ENCODE data around the gene COA6.
A peak's percentile ranks its signal among the peaks of the same experiment; 100 is the strongest.
"Not testable (repeated sequence)": the region's sequence is repeated elsewhere in the genome, so short reads cannot be mapped to it uniquely, and the experiment has no call there.

COA6 gene

DNA sequence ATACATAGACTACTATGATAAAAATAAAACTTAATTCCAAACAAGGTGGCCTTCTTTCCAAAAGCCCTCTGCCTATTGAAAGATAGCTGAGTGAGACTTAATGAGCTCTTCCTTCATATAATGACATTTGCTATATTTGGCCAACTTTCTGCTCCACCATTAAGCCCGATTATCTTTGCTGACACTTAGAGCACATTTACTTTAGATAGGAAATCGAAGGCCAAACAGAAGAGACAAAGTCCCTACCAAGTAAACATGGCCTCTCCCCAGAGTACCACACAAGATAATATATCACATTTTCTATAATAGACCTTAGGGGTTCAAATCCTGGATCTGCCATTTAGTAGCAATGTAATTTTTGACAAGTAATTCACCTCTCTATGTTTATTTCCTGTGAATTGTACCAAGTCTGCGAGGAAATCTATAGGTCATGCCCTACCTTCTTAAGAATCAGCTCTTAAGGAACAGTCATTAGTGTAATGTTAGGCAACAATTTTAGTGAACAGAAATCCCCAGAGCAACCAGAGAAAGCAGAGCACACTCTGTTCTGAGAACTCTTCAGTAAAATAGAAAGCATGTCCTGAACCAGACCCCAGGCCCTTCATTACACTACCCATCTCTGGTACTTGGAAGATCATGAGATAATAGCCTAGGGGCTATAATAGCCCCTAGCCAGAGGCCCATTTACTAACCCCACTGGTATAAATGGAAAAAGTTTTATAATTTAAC lies 17.3 kb upstream of the COA6 start:
- H3K27ac ChIP-seq, result no peak overlapping the region
- no peak overlapping the region for H3K4me3 ChIP-seq
- TF ChIP-seq, protein P1, sequence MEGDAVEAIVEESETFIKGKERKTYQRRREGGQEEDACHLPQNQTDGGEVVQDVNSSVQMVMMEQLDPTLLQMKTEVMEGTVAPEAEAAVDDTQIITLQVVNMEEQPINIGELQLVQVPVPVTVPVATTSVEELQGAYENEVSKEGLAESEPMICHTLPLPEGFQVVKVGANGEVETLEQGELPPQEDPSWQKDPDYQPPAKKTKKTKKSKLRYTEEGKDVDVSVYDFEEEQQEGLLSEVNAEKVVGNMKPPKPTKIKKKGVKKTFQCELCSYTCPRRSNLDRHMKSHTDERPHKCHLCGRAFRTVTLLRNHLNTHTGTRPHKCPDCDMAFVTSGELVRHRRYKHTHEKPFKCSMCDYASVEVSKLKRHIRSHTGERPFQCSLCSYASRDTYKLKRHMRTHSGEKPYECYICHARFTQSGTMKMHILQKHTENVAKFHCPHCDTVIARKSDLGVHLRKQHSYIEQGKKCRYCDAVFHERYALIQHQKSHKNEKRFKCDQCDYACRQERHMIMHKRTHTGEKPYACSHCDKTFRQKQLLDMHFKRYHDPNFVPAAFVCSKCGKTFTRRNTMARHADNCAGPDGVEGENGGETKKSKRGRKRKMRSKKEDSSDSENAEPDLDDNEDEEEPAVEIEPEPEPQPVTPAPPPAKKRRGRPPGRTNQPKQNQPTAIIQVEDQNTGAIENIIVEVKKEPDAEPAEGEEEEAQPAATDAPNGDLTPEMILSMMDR (IDR thresholded peaks at IDR 0.05), result no peak

DNA sequence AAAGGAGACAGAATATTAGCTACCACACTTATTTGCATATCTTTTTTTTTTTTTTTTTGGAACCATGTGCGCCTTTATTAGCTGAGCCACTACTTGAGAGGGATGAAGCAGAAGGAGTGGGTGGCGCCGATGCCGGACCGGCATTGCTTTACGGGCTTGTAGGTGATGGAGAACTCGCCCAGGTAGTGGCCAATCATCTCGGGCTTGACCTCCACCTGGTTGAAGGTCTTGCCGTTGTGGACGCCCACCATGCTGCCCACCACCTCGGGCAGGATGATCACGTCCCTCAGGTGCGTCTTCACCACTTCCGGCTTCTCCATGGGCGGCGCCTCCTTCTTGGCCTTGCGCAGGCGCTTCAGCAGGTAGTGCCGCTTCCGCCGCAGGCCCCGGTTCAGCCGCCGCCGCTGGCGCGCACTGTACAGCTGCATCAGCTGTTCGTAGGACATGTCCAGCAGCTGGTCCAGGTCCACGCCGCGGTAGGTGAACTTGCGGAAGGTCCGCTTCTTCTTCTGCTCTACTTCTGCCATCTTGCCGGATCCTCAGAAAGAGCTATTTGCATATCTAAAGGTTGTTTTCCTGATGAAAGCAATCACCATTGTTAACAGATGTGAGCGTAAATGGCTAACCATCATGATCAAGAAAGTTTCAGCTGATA lies 16.5 kb upstream of the COA6 start:
- H3K27ac ChIP-seq; DNase-seq (ENCODE audit: low spot score): not testable (repeated sequence)
- peak overlapping the region; percentile 23 for H3K4me3 ChIP-seq

More for the DNA sequence above, 17.3 kb upstream of the COA6 start:
- no peak for DNase-seq (ENCODE audit: low spot score)

DNA sequence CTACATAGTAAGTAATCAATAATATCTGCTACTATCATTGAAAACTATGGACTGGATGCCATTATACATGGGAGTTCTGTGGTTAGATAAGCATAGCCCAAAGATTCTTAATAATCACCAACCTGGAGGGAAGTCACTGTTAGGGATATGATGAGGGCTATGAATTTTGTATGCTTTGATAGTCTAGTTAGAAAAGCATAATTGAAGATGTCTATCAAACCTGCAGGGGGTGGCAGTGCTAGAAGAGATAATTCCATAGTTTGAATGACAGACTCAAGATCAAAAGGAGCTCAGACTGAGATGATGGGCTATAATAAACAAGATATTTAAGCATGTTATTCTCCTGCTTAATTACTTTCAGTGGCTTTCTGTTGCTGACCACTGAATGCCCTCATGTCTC lies 15.4 kb upstream of the COA6 start:
- H3K4me3 ChIP-seq, result no peak overlapping the region
- no peak for DNase-seq (ENCODE audit: low spot score)
- no peak overlapping the region for H3K27ac ChIP-seq
- TF ChIP-seq, protein P1 (IDR thresholded peaks at IDR 0.05), result no peak

DNA sequence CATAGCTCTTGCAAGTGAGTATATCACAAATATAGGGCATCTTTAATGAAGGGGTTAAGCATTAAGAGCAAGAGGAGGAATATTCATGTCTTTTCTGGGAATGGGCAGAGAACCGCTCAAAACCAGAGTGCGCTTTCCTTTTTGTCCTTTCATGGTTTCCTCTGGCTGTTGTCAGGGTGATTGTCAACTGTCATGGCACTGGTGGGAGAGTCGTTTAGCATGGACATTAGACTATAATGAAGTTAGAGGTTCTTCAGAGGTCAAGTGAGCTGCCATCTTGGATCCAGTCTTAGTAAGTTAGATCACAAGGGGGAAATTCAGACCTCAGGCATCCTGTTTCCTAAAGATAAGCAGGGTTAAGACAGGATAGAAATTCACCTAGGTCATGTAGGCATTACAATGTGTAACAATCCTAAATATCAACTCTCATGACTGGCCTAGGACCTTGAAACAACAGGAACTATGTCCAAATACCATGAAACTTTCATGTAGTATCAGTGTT lies 12.1 kb upstream of the COA6 start:
- H3K4me3 ChIP-seq, result no peak overlapping the region
- no peak overlapping the region for H3K27ac ChIP-seq
- TF ChIP-seq, protein P1 (IDR thresholded peaks at IDR 0.05), result no peak
- DNase-seq (ENCODE audit: low spot score), result no peak

DNA sequence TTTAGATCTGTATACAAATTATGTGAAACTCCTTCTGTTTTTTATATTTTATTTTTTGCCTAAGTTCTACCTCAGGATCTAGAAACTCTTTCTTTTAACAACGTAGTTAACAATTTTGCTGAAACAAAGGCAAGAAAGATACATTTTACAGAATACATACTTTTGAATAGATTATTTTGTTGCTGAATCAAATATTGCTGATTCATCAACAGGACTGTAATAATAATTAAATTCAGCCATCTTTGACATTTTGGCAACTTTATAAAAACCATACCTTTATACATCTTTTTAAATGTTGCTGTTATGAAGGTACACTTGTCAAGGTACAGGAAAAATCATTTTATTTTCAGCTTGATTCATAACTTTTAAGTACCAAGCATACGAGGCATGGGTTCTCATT lies 10.7 kb upstream of the COA6 start:
- DNase-seq (ENCODE audit: low spot score), result no peak
- TF ChIP-seq, protein P1 (IDR thresholded peaks at IDR 0.05), result no peak
- H3K4me3 ChIP-seq, result no peak overlapping the region
- H3K27ac ChIP-seq, result no peak overlapping the region

DNA sequence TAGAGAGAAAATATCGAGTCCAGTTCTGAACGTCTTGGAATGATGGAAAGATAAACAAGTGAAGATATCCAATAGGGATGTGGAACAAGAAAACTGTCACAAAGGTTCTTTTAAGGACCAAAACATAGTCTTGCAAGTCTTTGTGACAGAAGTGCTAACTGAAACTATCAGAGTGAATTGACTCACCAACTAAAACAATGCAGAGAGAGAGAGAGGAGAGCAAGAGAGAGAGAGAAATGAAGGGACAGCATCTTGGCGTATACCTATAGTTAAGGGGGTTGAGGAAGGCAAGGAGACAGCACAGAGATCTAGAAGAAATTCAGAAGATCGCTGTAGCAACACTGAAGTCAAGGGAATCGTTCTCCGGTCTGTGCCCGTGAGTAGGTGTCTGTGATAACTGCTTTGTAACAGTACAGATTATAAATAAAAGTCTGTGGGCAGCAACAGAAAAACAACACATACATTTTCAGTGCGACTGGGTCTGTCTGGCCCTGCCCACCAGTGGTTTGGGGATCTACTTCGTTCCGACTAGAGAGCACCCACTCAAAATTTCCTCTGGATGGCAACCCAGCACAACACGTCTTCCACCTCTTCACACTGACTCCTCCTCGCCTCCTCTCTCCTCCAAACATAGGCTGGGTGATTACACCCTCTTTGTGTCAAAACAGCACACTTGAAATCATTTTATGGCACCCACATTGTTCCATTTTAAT lies 4.8 kb upstream of the COA6 start:
- no peak for DNase-seq (ENCODE audit: low spot score)
- H3K27ac ChIP-seq, result no peak overlapping the region
- TF ChIP-seq, protein P1 (IDR thresholded peaks at IDR 0.05), result no peak
- no peak overlapping the region for H3K4me3 ChIP-seq

DNA sequence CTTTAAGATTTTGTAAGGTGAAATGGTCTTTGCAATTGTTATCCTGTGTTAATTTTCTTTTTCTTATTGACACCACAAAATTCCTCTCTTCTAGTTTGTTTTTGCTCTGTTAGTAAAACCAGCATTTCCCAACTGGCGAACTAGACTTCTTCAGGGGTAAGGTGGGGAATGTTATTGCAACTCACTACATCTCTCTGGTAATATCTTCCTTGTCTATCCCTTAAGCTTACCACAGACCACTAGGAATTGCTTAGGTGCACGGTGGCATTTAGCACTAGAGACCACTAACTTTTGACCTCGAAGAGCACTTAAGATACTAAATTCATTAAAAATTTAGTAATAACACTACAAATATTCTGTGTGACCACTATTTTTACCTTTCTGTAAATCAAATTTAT lies 4.2 kb upstream of the COA6 start:
- no peak overlapping the region for H3K27ac ChIP-seq
- H3K4me3 ChIP-seq, result no peak overlapping the region
- TF ChIP-seq, protein P1 (IDR thresholded peaks at IDR 0.05), result no peak
- no peak for DNase-seq (ENCODE audit: low spot score)

Measured in coronary artery (tissue), 2 donors.